ENCODE measurements around the gene RNF167.

RNF167 gene

DNA sequence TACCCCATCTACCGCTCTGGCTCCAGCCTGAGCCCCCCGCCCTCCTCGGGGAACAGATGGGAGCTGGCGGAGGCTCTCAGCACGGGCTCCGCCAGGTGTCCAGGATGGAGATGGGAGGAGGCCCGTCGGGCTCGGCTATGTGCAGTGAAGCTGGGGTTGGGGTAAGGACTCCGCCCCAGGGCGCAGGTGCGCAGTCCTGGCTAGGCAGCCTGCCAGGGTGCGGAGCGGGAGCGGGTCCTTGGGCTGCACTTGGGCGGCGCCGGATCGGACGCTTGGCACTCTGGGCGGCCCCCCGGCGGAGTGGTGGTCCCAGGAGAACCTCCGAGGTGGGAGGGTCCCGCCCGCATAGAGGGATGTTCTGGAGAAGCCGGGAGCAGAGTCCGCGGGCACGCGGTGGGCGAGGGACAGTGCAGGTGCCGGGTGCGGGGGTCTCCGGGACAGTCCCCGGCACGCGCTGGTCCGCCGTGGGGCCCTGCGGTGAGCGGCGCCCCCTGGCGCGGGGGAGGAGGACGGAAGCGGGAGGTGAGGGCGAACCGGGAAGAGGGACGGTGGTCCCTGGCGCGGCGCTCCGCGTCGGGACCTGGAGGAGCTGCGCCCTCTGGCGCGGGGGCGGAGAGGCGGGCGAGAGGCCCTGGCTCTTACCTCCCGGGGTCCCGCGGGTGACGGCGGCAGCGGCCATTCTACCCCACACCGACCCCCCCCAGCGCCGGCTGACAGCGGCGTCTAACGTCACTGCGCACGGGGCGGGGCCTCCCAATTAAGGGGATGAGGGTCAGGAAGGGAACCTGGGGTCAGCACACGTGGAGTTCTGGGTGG is 47.1 kb downstream of the RNF167 start, which contains the start of gene CAMTA2:
Gene CAMTA2 (minus strand): TSS at position 725 of the 816 bp plus-strand sequence. CDS start 1,453 bp downstream, outside the sequence.
- DNase-seq: peak; percentile 83

DNA sequence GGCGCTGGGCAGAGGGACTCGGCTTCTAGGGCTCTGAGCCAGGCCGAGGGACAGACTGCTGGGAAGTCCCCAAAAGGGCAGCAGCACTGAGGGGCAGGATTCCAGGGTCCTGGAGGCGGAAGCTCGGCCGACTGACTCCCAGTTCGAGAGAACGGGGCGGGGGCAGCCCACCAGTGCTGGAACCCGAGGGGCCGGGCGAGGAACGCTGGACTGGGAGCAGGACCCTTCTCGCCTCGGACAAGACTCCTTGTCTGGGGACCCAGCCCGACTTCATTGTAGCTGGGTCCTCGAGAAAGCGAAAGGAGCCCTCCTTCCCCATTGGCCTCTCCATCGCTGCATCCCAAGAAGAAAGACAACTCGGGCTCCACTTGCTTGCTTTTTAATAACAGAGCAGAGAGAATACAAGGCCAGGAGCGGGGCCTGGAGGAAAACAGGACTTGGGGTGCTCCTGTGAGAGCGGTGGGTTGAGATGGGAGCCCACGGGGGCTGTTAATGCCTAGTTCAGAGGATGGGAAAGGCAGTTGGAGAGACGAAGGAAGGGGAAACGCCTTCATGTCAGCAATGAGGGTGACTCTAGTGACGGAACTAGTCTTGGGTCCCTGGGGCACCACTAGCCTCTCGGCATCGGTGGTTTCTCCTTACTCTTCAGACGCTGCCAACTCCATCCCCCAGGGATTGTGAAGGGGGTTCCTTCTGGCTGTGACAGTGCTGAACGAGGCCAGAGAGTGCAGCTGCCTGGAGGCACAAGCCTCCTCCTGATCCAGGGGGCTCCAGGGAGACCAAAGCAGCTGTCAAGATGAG is 47.9 kb downstream of the RNF167 start:
- no peak for DNase-seq

DNA sequence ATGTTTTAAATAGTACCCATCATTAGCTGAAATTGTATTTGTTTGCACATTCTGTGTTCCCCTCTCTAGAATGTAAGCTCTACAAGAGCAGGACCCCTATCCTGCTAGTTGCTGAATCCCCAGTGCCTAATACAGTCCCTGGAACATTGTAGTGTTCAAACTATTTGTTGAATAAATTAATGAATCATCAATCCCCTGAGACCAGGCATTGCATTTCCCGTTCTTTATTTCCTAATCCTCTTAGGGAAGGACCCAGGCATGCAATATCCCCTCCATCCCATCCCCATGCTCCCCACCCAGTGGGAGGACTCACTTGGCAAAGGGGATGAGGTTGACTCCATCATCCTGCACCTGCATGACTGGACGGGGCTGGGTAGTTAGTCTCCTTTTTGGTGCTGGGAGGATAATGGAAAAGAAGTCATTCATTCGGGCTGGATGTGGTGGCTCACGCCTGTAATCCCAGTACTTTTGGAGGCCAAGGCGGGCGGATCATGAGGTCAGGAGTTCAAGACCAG is 54.1 kb downstream of the RNF167 start:
- DNase-seq: no peak
